Mononuclear cell (primary cell): ENCODE results near the gene MRGPRG. TPM values are rescaled to one million over a fixed set of nuclear protein-coding genes. Genes with fewer than 3 reads are reported as not detected.

Experiments
- H3K27me3 ChIP-seq: 2 replicates; pipeline ENCODE4 v1.6.0; 2011; ENCODE audit warnings: low read length, control low read depth; ENCODE audit not compliant: insufficient read depth
- H3K4me1 ChIP-seq: 2 replicates; pipeline ENCODE4 v1.5.1; 2011; ENCODE audit warnings: mild to moderate bottlenecking, low read length, control low read depth; ENCODE audit not compliant: insufficient read depth
- H3K4me3 ChIP-seq: 2 replicates; pipeline ENCODE4 v1.5.1; 2011; ENCODE audit warnings: mild to moderate bottlenecking, low read length, moderate library complexity
- H3K9me3 ChIP-seq: 2 replicates; pipeline ENCODE4 v1.5.1; 2011; ENCODE audit warnings: low read depth, mild to moderate bottlenecking, control low read depth, low read length
- total RNA-seq: library from RNA; depleted of rRNA; stranded (reverse); fragments of >200 nt; gene quantifications from one replicate; pipeline ENCODE4 v1.2.3, GENCODE V29; 2012

Gene MRGPRG
- total RNA-seq, 1 donor, result not detected

DNA sequence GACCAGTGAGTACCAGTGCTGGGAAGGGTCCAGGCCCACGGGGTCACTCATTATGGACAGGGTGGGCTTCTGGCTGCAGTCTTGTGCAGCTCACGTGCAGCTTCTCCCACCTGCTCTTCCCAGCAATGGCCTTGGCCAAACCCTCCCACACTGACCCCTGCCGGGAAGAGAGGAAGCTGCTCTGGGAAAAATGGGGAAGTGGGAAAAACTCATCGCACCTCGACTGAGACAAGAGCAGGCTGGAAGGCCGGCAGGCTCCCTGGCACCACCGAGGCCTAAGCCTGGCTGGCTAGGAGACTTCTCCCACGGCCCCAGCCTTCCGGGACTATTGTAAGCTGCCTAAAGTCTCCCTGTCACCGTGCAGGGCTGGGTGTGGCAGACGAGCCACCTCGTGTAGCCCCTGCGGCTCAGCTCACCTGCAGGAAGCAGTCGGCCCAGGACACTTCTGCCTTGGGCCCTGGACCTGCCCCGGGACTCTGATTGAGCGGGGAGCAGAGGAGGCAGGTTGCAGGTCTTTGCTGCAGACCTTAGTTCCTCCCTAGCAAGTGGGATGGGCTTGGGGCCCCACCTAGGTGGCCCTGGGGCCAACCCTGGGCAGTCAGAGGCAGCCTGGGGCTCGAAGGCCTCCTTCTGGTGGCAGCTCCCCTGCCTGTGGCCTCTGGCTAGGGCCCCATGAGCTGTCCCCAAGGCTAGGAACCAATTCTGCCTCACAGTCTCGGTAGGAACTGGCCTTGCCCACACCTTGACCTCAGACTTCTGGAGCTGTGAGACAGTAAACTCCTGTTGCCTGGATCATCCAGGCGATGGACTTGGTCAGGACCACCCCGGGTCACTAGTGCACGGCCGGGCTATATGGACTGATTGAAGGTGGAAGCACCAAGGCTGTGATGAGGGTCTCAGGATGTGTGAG lies 23.1 kb downstream of the MRGPRG start:
- H3K4me3 ChIP-seq, result no peak overlapping the region
- no peaks in the 10 kb centered on the region for H3K9me3 ChIP-seq
- H3K4me1 ChIP-seq, result no peaks in the 10 kb centered on the region
- no peaks in the 10 kb centered on the region for H3K27me3 ChIP-seq

DNA sequence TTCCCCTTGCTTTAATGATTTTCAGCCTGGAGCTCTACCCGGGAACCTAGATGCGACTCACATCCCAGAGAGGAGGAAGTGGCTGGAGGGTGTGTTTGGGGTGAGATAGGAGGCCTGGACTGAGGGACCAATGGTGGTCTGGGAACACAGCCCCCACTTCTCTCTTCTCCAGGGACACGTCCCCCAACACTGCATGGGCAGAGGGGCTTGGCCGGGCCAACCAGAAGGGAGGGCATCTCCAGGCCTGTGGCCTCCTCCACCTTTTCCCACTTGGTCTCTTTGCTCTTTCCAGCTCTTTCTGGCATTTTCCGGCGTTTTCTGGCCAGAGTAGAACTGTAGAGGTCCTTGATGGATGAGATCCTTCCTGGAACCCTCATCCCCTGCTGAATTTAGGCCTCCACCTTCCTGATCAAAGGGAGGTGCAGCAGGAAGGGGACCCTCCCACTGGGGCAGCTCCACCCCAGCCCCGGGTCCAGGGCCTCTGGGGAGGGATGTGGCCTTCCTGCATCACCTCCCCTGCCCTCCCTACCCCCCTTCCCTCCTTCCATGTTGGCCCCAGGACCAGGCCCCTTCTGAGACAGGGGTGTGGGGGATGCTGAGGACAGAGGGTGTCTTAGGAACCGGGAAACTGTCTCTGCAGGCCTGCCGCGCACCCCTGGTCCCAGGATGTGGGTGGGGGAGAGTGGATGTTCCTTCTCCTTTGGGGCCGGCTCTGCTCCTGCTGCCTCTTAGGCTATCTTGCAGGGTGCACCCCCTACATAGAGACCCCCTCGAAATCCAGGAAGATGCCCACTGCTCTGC lies 24.4 kb downstream of the MRGPRG start:
- Histone ChIP-seq H3K4me1 (no peaks in the 10 kb centered on the region), H3K27me3 (no peaks in the 10 kb centered on the region), H3K4me3 (no peak overlapping the region), H3K9me3 (no peaks in the 10 kb centered on the region)

DNA sequence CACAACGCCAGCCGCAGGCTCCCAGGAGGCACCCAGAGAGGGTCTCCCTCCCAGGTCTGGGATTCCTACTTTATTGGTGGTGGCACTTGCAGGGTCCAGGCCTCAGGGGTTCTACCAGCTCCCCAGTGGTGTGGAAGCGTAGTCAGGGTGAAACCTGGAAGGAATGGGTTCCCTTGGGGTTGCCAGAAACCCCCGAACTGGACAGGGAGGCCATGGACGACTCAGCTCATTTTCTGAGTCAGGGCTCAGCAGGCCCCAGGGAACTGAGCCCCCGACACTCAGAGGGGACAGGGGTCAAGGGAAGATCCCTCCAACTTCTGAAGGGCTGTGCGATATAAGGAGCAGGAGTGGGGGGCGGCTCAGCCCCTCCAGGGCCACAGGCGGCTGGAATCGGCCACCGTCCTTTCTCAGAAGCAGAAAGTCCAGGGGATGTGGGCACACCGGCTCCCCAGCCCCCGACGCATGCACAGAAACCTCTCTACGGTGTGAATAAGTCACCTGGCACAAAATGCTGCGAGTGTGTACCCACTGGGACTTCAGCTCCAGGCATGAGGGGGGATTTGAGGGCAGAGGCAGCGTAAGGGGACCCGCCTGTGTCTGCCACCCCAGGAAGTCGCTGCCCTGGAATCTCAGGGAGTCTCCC lies 25.1 kb downstream of the MRGPRG start:
- Histone ChIP-seq H3K27me3 (no peaks in the 10 kb centered on the region), H3K4me1 (no peaks in the 10 kb centered on the region), H3K4me3 (no peak overlapping the region), H3K9me3 (no peaks in the 10 kb centered on the region)

DNA sequence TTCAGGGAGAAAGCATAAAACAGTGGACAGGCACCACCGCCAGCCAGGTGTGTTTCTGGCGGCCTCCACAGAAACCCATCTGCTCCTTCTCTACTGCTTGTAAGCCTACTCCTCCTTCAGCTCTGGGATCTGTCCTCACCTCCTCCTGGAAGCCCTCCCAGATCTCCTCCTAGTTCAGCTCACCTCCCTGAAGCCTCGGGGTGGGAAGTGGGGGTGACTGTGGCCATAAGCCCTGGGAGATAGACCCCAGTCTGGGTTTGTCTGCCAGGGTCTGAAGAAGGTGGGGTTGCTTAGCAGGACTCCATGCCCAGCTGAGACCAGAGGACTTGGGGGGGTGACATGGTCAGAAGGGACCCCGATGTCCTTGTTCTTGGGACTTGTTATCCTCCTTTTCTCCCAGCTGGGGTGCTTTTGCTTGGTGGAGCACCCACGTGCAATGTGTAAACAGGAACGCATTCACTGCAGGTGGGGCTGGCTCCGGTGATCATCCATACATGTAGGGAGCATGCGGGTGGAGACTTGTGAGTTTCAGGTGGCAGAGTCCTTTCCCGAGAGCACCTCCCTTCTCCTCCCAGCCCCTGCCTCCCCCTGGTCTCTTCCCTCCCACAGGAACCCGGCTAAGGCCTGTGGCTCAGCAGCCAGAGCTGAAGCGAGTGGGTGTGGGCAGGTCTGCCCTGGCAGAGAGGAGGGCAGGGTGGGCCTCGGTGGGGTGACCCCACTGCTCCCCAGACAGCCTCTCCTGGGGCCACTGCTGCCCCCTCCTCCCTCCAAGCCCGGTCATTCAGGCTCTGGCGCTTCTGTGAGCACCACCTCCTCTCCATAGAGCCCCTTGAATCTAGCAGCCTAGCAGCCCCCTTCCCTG lies 25.9 kb downstream of the MRGPRG start:
- H3K4me1 ChIP-seq, result no peaks in the 10 kb centered on the region
- H3K27me3 ChIP-seq, result no peaks in the 10 kb centered on the region
- H3K9me3 ChIP-seq, result no peaks in the 10 kb centered on the region
- H3K4me3 ChIP-seq, result no peak overlapping the region

DNA sequence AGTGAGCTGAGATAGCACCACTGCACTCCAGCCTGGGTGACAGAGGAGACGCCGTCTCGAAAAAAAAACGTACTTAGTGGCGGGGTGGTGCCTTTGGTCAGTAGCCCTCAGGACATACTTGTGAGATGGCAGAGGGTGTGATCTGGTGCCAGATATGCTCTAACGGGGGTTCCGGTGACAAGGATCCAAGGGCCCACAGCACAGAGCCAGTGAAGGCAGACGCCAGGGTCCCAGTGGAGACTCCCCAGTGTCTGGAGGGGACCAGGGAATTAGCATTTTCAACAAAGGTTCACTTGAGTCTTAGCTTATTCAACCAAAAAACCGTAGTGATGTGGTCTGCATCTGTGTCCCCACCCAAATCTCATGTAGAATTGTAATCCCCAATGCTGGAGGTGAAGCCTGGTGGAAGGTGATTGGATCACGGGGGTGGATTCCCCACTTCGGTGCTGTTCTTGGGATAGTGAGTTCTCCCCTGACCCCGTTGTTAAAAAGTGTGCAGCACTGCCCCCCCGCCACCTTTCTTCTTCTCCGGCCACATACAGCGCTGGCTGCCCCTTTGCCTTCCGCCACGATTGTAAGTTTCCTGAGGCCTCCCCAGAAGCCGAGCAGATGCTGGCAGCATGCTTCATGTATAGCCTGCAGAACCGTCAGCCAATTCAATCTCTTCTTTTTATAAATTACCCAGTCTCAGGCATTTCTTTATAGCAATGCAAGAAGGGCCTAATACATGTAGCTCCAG lies 26.9 kb downstream of the MRGPRG start:
- H3K4me1 ChIP-seq, result no peaks in the 10 kb centered on the region
- no peaks in the 10 kb centered on the region for H3K9me3 ChIP-seq
- no peaks in the 10 kb centered on the region for H3K27me3 ChIP-seq
- no peak overlapping the region for H3K4me3 ChIP-seq

DNA sequence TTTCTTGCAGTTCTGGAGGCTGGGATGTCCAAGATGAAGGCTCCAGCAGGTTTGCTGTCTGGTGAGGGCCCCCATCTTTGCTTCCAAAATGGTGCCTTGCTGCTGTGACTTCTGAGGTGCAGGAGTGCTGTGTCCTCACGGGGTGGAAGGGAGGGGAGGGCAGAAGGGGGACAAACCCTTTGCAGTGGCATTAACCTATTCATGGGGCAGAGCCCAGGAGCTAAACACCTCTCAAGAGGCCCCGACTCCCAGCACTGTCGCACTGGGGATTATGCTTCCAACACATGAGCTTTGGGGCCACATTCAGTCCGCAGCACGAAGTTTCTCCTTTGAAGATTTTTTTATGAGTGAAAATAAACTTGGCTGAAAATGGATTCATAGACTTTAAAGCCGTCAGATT lies 28.0 kb downstream of the MRGPRG start:
- H3K4me3 ChIP-seq, result no peak overlapping the region
- no peaks in the 10 kb centered on the region for H3K4me1 ChIP-seq
- no peaks in the 10 kb centered on the region for H3K27me3 ChIP-seq
- no peaks in the 10 kb centered on the region for H3K9me3 ChIP-seq

DNA sequence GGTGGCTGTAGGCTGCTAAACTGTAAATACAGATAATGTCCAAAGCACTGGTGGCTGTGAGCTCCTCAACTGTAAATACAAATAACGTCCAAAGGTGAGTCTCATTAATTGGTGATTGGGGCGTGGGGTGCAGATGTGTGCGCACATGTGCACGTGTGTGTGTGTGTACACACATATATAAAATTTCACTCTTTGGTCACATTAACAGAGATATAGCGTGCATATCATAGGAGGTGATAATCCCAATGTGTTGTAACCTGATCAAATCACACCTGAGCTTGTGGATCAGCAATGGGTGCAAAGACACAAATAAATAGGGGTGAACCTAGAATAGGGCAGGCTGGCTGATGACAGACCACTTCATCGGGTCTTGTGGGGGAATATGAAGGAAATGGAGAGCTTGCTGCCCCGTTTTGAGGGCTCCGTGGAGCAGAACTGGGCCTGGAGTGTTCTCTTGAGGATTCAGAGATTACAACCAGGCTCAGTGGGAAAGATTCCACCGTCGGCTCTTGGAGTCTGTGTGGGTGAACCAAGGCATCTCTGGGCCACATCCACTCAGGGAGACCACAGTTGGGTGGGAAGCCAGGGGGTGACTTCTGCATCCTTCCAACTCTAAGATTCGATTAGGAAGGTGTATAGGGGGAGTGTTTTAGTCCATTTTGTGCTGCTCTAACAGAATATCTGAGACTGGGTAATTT lies 28.6 kb downstream of the MRGPRG start:
- no peak overlapping the region for H3K4me3 ChIP-seq
- no peaks in the 10 kb centered on the region for H3K4me1 ChIP-seq
- H3K9me3 ChIP-seq, result no peaks in the 10 kb centered on the region
- H3K27me3 ChIP-seq, result no peaks in the 10 kb centered on the region

DNA sequence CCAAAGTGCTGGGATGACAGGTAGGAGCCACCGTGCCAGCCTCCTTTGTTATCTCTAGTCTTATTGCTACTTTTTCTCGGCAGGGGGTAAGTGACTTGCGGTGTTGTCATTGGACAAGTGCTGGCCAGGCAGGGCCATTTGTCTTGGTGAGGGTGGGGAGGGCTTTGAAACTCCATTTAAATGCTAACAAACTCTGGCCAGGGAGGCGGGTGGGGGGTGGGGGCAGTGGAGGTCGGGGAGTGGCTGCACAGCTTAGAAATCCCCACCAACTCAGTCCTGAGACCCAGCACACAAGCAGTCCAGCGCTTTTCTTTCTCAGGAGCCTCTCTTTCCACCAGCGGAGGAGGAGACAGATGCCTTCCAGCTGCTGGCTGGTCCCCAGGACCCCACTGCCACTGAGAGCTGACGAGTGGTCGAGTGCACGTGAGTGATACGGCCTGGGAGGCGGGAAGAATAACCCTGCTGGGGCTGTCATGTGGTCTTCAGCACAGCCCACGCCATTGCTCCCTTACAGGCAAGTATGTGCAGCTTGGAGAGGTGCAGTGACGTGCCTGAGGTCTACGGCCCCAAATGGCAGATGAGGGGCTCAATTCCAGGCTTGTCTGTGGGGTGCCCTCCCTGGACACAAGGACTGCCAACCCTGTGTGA lies 29.3 kb downstream of the MRGPRG start:
- Histone ChIP-seq H3K9me3 (no peaks in the 10 kb centered on the region), H3K27me3 (no peaks in the 10 kb centered on the region), H3K4me3 (no peak overlapping the region), H3K4me1 (no peaks in the 10 kb centered on the region)

DNA sequence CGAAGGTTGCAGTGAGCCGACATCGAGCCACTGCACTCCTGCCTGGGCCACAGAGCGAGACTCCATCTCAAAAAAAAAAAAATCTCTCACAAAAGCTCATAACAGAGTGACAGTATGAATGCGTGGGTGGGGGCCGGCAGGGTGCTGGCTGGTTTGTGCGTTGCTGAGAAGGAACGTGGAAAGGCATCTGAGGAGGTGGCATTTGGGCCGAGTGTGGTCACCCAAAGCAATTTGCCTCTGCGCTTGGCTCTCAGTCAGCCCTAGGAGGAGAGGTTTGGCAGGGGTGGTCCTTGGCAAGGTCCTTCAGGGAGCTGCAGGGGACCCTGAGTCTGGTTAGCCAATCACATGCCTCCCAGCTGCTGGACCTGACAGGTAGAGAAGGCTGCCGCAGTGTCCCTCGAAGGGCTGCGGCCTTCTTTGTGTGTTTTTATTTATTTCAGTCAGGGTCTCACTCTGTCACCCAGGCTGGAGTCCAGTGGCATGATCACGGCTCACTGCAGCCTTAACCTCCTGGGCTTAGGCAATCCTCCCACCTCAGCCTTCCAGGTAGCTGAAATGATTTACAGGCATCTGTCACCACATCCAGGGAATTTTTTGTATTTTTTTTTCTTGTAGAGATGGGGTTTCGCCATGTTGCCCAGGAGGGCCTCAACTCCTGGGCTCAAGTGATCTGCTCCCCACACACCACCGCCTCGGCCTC lies 30.0 kb downstream of the MRGPRG start:
- Histone ChIP-seq H3K9me3 (no peaks in the 10 kb centered on the region), H3K4me1 (no peaks in the 10 kb centered on the region), H3K4me3 (no peak overlapping the region), H3K27me3 (no peaks in the 10 kb centered on the region)

DNA sequence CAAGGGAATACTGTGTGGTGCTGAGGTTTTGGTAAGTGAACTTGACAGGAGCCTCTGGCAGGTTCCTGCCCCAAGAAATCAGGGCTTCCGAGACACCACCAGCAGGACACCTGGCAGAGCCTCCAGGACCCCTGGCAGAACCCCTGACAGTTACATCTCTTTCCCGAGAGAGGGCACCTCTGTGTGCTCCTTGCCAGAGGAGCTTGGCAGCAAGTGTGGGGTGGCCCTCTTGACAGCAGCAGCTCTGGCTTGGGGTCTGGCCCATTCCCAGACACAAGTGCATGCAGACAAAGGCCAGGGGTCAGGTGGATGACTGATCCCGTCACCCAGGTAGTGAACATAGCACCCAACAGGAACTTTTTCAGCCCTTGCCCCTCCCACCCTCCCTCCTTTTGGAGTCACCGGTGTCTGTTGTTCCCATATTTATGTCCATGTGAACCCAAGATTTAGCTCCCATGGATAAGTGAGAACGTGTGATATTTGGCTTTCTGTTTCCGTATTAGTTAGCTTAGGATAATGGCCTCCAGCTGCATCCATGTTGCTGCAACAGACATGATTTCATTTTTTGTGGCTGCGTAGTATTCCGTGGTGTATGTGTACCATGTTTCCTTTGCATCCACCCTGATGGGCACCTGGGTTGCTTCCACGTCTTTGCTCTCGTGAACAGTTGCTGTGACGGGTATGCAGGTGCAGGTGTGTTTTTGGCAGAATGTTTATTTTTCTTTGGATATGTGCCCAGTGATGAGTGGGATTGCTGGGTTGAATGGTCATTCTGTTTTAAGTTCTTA lies 32.3 kb downstream of the MRGPRG start:
- H3K9me3 ChIP-seq, result no peaks in the 10 kb centered on the region
- no peak overlapping the region for H3K4me3 ChIP-seq
- no peaks in the 10 kb centered on the region for H3K4me1 ChIP-seq
- no peaks in the 10 kb centered on the region for H3K27me3 ChIP-seq

DNA sequence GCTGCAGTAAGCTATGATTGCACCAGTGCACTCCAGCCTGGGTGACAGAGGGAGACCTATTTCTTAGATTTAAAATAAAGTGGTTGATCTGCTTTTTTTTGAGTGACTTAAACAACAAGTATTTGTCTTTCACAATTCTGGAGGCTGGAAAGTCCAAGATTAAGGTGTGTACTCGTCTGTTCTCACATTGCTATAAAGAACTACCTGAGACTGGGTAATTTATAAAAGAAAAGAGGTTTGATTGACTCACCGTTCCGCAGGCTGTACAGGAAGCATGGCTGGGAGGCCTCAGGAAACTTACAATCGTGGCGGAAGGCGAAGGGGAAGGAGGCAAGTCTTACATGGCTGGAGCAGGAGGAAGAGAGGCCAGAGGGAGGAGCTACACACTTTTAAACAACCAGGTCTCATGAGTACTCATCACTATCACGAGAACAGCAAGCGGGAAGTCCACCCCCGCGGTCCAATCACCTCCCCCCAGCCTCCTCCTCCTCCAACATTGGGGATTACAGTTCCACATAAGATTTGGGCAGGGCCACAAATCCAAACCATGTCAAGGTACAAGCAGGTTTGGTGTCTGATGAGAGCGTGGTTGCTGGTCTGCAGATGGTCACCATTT lies 33.8 kb downstream of the MRGPRG start:
- Histone ChIP-seq H3K27me3 (no peaks in the 10 kb centered on the region), H3K9me3 (no peaks in the 10 kb centered on the region), H3K4me1 (no peaks in the 10 kb centered on the region), H3K4me3 (no peak overlapping the region)

DNA sequence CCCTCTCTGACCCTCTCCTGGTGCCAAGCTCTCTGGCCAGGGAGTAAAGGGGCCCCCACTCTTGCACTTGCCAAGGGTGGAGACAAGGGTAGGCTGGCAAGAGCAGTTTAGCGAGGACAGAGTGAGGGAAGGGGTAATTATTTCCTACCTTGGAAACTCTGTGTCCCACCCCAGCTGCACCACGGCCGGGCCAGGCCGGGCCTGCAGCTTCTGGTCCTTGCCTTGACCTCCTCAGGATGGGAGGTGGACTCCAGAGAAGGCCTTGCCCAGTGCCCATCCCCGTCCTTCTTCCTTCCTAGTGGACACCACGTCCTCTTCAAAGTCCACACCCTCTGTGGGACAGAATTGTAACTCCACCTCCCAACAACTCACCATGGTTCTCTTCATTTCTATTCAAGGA lies 35.1 kb downstream of the MRGPRG start:
- H3K9me3 ChIP-seq, result no peaks in the 10 kb centered on the region
- no peaks in the 10 kb centered on the region for H3K27me3 ChIP-seq
- no peak overlapping the region for H3K4me3 ChIP-seq
- H3K4me1 ChIP-seq, result no peaks in the 10 kb centered on the region
